ENCODE results near the gene CDT1.
"Not testable (repeated sequence)": the region's sequence is repeated elsewhere in the genome, so short reads cannot be mapped to it uniquely, and the experiment has no call there.

Gene CDT1

GRCh38 chr16:88782454-88783390 lies 20.9 kb upstream of the CDT1 start:
- TF ChIP-seq JUND (IDR thresholded peaks at IDR 0.05; ENCODE audit: low read depth), result no peak
- in situ Hi-C loops (cut with HindIII; ENCODE audit: low pct_unique_long_range_greater_than_20kb, low sequenced_read_pairs), result no loop called here
- DNase-seq (ENCODE audit: low read depth in 1 of 2, low spot score in 1 of 2), result no peak

- in situ Hi-C loops (cut with HindIII; ENCODE audit: low pct_unique_long_range_greater_than_20kb, low sequenced_read_pairs), result no loop called here
- no peak for DNase-seq (ENCODE audit: low read depth in 1 of 2, low spot score in 1 of 2)
- no peak for TF ChIP-seq JUND (IDR thresholded peaks at IDR 0.05; ENCODE audit: low read depth)
These were observed 20.1 kb upstream of the CDT1 start for GRCh38 chr16:88783391-88784073.

- no peak for TF ChIP-seq JUND (IDR thresholded peaks at IDR 0.05; ENCODE audit: low read depth)
- in situ Hi-C loops (cut with HindIII; ENCODE audit: low pct_unique_long_range_greater_than_20kb, low sequenced_read_pairs), result no loop called here
- DNase-seq (ENCODE audit: low read depth in 1 of 2, low spot score in 1 of 2), result peak in 1 of 2 experiments; percentile 75
These were observed 19.3 kb upstream of the CDT1 start for GRCh38 chr16:88784074-88784855.

- DNase-seq (ENCODE audit: low read depth in 1 of 2, low spot score in 1 of 2), result no peak
- no peak for TF ChIP-seq JUND (IDR thresholded peaks at IDR 0.05; ENCODE audit: low read depth)
- in situ Hi-C loops (cut with HindIII; ENCODE audit: low pct_unique_long_range_greater_than_20kb, low sequenced_read_pairs), result no loop called here
These were observed 18.8 kb upstream of the CDT1 start for GRCh38 chr16:88784856-88785105.

- in situ Hi-C loops (cut with HindIII; ENCODE audit: low pct_unique_long_range_greater_than_20kb, low sequenced_read_pairs), result no loop called here
- no peak for TF ChIP-seq JUND (IDR thresholded peaks at IDR 0.05; ENCODE audit: low read depth)
- DNase-seq (ENCODE audit: low read depth in 1 of 2, low spot score in 1 of 2), result peak in 1 of 2 experiments; percentile 84
These were observed 18.3 kb upstream of the CDT1 start, which contains the start of gene PIEZO1 for GRCh38 chr16:88785106-88785924. Gene PIEZO1, minus strand, starts transcription at chr16:88785220. Its CDS starts 256 bp downstream, at chr16:88784964.

GRCh38 chr16:88787579-88788314 lies 15.8 kb upstream of the CDT1 start:
- in situ Hi-C loops (cut with HindIII; ENCODE audit: low pct_unique_long_range_greater_than_20kb, low sequenced_read_pairs), result no loop called here
- TF ChIP-seq JUND (IDR thresholded peaks at IDR 0.05; ENCODE audit: low read depth), result no peak
- DNase-seq (ENCODE audit: low read depth in 1 of 2, low spot score in 1 of 2), result no peak

GRCh38 chr16:88788749-88789148 lies 14.8 kb upstream of the CDT1 start:
- DNase-seq (ENCODE audit: low read depth in 1 of 2, low spot score in 1 of 2); in situ Hi-C loops (cut with HindIII; ENCODE audit: low pct_unique_long_range_greater_than_20kb, low sequenced_read_pairs): not testable (repeated sequence)

- in situ Hi-C loops (cut with HindIII; ENCODE audit: low pct_unique_long_range_greater_than_20kb, low sequenced_read_pairs), result no loop called here
- DNase-seq (ENCODE audit: low read depth in 1 of 2, low spot score in 1 of 2), result no peak
- TF ChIP-seq JUND (IDR thresholded peaks at IDR 0.05; ENCODE audit: low read depth), result no peak
These were observed 14.0 kb upstream of the CDT1 start for GRCh38 chr16:88789594-88789993.

- DNase-seq (ENCODE audit: low read depth in 1 of 2, low spot score in 1 of 2), result no peak
- TF ChIP-seq JUND (IDR thresholded peaks at IDR 0.05; ENCODE audit: low read depth), result no peak
- in situ Hi-C loops (cut with HindIII; ENCODE audit: low pct_unique_long_range_greater_than_20kb, low sequenced_read_pairs), result no loop called here
These were observed 13.0 kb upstream of the CDT1 start for GRCh38 chr16:88790312-88791211.

- no peak for TF ChIP-seq JUND (IDR thresholded peaks at IDR 0.05; ENCODE audit: low read depth)
- in situ Hi-C loops (cut with HindIII; ENCODE audit: low pct_unique_long_range_greater_than_20kb, low sequenced_read_pairs), result no loop called here
- no peak for DNase-seq (ENCODE audit: low read depth in 1 of 2, low spot score in 1 of 2)
These were observed 11.5 kb upstream of the CDT1 start for GRCh38 chr16:88792078-88792550.
